Mucosa of descending colon (tissue), 3 donors: Measurements from ENCODE around the gene ST6GALNAC2. TPM values are rescaled to one million over a fixed set of nuclear protein-coding genes. Genes with fewer than 3 reads are reported as not detected.
"Not testable (repeated sequence)": the region's sequence is repeated elsewhere in the genome, so short reads cannot be mapped to it uniquely, and the experiment has no call there.

Experiments used
- ATAC-seq: fragments of 200-7000 bp; cut with Tn5 transposase; one replicate; pipeline ENCODE4 v1.9.1; 2020; ENCODE audit warnings: mild to moderate bottlenecking, moderate library complexity
- DNase-seq, 3 donors: peaks; one replicate each; pipeline ENCODE4 v3.0.0-alpha.2; 2020
- H3K36me3 ChIP-seq: fragments of 200-600 bp; one replicate; pipeline ENCODE4 v1.8.0; 2021; ENCODE audit warnings: low read depth, mild to moderate bottlenecking
- H3K4me1 ChIP-seq: fragments of 200-600 bp; one replicate; pipeline ENCODE4 v1.8.0; 2021; ENCODE audit warnings: low read depth, mild to moderate bottlenecking
- H3K4me3 ChIP-seq: fragments of 200-600 bp; one replicate; pipeline ENCODE4 v1.8.0; 2021; ENCODE audit warnings: mild to moderate bottlenecking
- H3K9me3 ChIP-seq: fragments of 200-600 bp; one replicate; pipeline ENCODE4 v1.8.0; 2021; ENCODE audit warnings: mild to moderate bottlenecking
- intact Hi-C, 2 donors: fragments of 100-400 bp; cut with DNase I in 1 of 2; cut with micrococcal nuclease in 1 of 2; formaldehyde crosslinking; loops; one replicate each; pipeline versions ENCODE4 v1.11.0 to v1.11.1; 2022; cut with DNase I, micrococcal nuclease
- total RNA-seq, 3 donors: library from RNA; stranded (reverse); fragmentation: NEBNext Ultra II Directional in 2 of 3; extraction: Animal tissue kit (Norgen Biotek cat#: 25700) in 2 of 3; gene quantifications; one replicate each; pipeline versions ENCODE4 v1.2.1 to v1.2.4, GENCODE V29; 2021 to 2023
- TF ChIP-seq, protein P1 (sequence below): fragments of 200-600 bp; IDR thresholded peaks from one replicate; pipeline ENCODE4 v1.8.0; 2022; ENCODE audit warnings: antibody characterized with exemption, mild to moderate bottlenecking
- donor health status: DM: no; HTN: no; CAD: no; lungs with moderate emphysema.
- donor health status: DM: no; HTN: no; CAD: no.
- donor health status: DM: no; HTN: yes; CAD: no.

ST6GALNAC2 gene
- total RNA-seq, 3 donors from 2014 or later: 3.7 to 11.1 (median 4.3) TPM

DNA sequence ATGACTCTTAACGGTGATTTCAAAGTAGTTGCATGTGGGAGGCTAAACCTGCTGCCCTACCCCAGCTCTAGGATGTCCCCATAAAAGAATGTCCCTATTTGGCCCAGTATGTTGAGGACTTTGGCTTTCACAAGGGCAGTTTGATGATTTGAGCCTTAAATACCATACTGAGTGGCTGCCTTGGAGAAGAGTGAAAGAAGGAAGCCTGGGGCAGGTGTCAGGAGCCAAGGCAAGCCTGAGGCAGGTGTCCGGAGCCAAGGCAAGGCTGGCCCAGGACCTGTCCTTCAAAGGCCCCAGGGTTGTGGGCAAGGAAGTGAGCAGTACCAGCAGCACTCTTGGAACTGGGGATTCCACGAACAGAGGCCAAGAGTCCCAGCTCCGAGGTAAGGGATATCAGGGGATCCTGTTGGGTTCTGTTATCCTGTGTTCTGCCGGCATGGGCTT lies 18.6 kb downstream of the ST6GALNAC2 start:
- ATAC-seq: no peak
- Histone ChIP-seq H3K36me3 (no peaks in the 10 kb centered on the region), H3K4me1 (no peaks in the 10 kb centered on the region), H3K9me3 (no peaks in the 10 kb centered on the region), H3K4me3 (no peak overlapping the region)
- intact Hi-C loops: no loop called here
- TF ChIP-seq, protein P1, sequence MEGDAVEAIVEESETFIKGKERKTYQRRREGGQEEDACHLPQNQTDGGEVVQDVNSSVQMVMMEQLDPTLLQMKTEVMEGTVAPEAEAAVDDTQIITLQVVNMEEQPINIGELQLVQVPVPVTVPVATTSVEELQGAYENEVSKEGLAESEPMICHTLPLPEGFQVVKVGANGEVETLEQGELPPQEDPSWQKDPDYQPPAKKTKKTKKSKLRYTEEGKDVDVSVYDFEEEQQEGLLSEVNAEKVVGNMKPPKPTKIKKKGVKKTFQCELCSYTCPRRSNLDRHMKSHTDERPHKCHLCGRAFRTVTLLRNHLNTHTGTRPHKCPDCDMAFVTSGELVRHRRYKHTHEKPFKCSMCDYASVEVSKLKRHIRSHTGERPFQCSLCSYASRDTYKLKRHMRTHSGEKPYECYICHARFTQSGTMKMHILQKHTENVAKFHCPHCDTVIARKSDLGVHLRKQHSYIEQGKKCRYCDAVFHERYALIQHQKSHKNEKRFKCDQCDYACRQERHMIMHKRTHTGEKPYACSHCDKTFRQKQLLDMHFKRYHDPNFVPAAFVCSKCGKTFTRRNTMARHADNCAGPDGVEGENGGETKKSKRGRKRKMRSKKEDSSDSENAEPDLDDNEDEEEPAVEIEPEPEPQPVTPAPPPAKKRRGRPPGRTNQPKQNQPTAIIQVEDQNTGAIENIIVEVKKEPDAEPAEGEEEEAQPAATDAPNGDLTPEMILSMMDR: no peak
- no peak for DNase-seq

DNA sequence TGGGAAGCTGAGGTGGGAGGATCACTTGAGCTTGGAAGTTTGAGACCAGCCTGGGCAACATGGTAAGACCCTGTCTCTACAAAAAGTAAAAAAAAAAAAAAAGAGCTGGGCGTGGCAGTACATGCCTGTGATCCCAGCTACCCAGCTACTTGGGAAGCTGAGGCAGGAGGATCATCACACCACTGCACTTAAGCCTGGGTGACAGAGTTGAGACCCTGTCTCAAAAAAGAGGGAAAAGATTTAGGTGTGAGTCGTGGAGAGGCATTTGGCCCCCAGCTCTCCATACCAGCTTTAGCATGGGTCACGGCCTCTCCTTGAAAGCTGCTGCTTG lies 19.1 kb downstream of the ST6GALNAC2 start:
- Histone ChIP-seq H3K9me3 (no peaks in the 10 kb centered on the region), H3K4me1 (peaks cover 2% of the 10 kb centered on the region), H3K36me3 (no peaks in the 10 kb centered on the region), H3K4me3 (no peak overlapping the region)
- TF ChIP-seq, protein P1: no peak
- intact Hi-C loops: no loop called here
- DNase-seq (no peak), ATAC-seq (no peak)

DNA sequence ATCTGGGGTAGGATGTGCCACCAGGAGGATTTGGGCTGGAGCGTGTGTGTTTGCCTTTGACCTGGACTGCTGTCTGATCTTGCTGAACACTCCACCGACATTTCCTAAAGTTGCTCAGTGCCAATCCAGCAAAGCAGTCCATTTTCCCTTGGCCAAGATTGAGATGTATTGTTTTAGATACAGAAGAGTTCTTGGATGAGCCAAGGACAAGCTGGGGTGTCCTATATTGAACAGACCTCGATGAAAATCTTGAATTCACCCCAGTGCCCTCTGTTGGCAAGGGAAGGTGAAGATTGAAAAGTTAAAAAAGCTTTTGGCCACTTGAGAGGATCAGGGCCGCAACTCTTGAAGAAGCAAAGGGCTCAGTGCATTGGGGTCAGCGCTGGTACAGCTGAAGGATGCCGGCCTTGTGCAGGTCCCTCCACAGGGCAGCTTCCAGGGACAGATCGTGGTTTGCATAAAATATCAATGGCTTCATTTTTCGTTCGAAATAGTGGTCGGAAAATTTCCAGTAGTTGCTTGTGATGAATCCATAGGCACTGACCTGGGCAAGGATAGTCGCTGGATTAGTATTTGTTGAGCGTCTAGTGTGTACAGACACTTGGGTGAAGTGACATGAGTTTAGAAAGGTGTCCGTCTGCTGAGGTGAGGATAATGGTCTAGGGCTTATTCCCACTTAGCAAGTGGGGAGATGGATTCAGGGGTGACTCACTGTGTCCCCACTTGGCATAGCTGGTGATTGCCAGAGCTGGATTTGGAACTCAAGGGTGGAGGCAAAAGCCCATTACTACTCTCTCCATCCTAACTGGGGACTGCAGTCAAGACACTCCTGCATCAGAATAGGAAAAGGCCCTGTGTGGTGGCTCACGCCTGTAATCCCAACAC lies 19.7 kb downstream of the ST6GALNAC2 start:
- Histone ChIP-seq H3K36me3 (no peaks in the 10 kb centered on the region), H3K4me1 (peaks cover 3% of the 10 kb centered on the region), H3K9me3 (no peaks in the 10 kb centered on the region), H3K4me3 (no peak overlapping the region)
- TF ChIP-seq, protein P1: no peak
- intact Hi-C loops: no loop called here
- DNase-seq (no peak), ATAC-seq (no peak)

DNA sequence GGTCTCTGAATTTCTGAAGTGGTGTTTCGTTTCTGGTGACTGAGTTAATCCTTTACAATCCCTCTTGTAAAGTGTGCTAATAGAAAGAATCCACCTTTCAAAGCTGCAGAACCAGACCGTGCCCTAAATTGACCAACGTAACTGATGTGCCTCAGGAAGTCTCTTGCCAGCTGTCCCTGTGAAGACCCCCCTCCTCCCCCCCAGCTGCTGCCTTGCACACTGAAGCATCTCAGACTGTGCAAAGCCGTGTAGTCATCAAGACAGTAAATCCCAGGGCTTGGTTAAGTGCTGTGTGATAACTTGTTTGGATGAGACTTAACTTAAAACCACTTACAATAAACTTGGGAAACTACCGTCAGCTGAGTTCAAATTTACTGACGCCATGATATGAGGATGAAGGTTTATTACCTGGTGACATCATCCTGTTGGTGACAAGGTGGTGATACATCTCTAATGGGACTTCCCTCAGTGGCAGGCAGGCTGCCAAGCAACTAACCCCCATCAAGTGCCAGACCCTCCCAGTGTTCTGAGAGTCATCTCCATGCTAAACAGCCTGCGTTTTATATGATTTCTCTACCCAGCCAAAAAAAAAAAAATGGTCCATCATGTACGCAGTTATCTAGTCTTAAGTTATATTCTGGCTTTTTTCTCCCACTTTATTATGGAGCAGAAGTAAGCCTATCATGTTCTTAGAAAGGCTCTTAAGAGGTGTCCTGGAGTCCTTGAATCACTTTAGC lies 20.5 kb downstream of the ST6GALNAC2 start:
- ATAC-seq: peak; percentile 35
- H3K36me3 ChIP-seq, intact Hi-C loops, DNase-seq, H3K9me3 ChIP-seq, H3K4me3 ChIP-seq, H3K4me1 ChIP-seq: not testable (repeated sequence)

DNA sequence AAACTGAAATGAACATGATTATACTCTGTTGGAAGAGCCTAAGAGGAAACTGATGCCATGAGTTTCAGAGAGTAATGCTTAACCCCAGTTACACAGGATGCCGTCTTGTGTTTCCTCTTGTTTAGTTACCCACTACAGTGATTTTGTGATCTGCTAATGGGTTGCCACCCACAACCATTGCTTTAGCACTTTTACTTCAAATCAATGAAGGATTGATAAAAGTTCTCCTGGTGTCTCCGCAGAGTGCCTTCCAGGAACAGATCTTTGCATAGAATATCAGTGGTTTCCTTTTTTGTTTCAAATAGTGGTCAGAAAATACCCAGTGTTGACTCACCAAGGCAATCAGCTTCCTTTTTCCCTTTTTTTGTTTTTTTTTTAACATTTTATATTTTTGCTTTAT lies 22.3 kb downstream of the ST6GALNAC2 start:
- ATAC-seq, H3K4me3 ChIP-seq, H3K9me3 ChIP-seq, DNase-seq, H3K36me3 ChIP-seq, intact Hi-C loops: not testable (repeated sequence)
- peaks cover 23% of the 10 kb centered on the region for H3K4me1 ChIP-seq

DNA sequence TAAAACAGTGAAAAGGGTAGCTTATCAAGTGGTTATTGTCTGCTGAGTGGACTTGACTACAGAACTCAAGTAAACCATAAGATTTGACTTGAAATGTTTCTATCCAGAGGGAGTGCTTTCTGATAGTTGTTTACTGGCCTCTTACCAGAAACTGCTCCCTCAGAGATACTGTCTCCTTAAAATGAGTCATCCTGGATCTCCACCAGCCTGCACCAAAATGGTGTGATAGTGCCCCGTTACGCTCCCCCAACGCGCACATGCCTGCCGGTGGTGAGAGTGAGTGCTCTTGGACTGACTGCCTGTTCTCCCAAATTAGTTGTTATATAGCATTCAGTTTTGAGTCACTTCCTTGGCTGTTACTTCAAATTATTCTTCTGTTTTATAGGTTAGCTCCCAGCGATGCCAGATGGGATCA lies 22.9 kb downstream of the ST6GALNAC2 start:
- ATAC-seq (no peak), DNase-seq (no peak)
- intact Hi-C loops: no loop called here
- TF ChIP-seq, protein P1: no peak
- Histone ChIP-seq H3K9me3 (no peaks in the 10 kb centered on the region), H3K4me3 (no peak overlapping the region), H3K36me3 (no peaks in the 10 kb centered on the region), H3K4me1 (peaks cover 26% of the 10 kb centered on the region)
